ENCODE measurements around the gene CNIH4.
"Not testable (repeated sequence)": the region's sequence is repeated elsewhere in the genome, so short reads cannot be mapped to it uniquely, and the experiment has no call there.

Gene CNIH4

DNA sequence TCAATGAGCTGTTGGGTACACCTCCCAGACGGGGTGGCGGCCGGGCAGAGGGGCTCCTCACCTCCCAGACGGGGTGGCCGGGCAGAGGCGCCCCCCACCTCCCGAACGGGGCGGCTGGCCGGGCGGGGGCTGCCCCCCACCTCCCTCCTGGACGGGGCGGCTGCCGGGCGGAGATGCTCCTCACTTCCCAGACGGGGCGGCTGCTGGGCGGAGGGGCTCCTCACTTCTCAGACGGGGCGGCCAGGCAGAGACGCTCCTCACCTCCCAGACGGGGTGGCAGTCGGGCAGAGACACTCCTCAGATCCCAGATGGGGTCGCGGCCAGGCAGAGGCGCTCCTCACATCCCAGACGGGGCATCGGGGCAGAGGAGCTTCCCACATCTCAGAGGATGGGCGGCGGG, 7.0 kb upstream of the CNIH4 start:
- not testable (repeated sequence) for DNase-seq

DNA sequence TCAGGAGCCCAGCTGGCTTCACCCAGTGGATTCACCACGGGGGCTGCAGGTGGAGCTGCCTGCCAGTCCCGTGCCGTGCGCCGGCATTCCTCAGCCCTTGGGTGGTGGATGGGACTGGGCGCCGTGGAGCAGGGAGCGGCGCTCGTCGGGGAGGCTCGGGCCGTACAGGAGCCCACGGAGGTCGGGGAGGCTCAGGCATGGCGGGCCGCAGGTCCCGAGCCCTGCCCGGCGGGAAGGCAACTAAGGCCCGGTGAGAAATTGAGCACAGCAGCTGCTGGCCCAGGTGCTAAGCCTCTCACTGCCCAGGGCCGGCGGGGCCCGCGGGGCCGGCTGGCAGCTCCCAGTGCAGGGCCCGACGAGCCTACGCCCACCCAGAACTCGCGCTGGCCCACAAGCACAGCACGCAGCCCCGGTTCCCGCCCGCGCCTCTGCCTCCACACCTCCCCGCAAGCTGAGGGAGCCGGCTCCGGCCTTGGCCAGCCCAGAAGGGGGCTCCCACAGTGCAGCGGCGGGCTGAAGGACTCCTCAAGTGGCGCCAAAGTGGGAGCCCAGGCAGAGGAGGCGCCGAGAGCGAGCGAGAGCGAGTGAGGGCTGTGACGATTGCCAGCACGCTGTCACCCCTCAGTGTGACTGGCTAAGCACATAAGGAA, 4.1 kb upstream of the CNIH4 start:
- DNase-seq, result not testable (repeated sequence)

DNA sequence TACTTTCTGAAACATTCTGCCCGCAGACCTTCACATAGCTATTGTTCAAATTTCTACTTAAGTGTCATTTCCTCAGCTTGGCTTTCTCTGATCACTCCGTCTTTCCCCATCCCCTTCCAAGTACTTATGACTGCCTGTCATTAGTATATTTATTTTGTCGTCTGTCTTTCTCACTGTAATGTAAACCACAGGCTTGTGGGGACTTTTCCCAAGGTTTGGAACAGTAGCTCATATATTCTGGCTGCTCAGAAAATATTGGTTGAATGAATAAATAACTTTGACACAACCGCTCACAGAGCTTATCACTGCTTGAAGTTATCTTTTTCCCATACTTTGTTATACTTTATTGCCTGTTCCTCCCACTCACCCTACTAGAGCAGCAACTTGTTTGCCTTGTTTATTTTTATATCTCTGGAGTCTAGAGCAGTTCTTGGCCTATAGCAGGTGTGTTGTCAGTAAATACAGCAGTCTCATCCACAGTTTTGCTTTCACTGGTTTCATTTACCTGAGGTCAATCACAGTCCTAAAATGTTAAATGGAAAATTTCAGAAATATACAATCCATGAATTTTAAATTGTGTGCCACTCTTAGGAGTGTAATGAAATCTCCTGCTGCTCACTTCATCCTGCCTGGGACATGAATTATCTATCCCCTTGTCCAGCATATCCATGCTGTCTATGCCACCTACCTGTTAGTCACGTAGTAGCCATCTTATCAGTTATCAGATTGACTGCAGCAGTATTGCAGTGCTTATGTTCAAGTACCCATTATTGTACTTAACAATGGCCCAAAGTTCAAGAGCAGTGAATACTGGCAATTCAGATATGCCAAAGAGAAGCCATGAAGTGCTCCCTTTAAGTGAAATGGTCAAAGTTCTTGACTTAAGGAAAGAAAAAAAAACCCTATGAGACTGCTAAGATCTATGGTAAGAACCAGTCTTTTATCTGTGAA, 2.4 kb upstream of the CNIH4 start:
- no peak for DNase-seq

DNA sequence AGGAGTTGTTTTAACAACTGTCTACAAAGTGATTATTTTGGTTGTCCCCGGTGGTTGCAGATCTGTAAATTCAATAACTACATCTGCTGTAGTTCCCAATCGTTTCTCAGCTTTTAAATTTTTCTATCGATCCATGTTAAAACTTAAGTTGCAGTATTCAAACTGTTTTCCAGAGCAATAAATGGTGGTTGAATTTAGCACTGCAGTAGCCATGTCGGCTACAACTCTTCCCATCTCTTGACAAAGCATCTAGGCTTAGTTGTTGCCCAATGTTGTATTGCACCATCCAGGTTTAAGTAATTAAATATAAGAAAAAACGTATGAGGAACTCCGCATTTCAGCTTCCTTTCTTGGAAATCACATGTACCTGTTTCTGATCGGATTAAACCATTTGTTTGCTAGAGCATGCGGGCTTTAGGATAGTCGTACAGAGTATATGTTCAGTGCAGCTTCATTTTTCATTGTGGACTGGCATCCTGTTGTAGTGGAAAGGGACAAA, 996 bp downstream of the CNIH4 start:
- no peak for DNase-seq

DNA sequence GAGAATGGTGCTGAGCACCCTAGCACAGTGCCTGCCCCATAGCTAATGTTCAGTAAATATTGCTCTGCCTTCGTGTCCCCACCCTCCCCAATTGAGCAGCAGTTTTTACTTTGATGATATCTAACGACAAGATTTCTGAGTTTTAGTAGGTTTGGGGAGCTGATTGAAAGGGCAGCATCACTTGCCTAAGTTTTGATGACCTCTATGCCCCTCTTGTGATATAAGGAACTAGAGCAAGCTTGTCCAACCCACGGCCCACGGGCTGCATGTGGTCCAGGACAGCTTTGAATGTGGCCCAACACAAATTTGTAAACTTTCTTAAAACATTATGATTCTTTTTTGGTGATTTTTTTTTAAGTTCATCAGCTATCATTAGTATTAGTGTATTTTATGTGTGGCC, 1.6 kb downstream of the CNIH4 start:
- no peak for DNase-seq

DNA sequence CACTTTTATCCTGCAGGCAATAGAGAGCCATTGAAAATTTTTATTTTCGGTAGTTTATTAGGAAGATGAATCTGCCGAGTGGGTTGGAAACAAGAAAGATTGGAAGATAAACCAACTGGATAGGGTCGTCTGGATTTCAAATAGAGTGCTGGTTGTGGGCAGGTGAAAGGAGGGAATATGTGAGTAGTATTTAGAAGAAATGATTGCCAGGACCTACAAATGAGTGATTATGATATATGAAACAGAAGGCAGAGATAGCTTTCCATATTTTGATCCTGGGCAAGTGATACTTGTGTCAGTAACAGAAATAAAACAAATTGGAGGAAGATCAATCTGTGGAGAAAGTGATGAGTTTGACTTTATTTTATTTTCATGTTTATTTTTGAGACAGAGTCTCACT, 2.5 kb downstream of the CNIH4 start:
- no peak for DNase-seq

DNA sequence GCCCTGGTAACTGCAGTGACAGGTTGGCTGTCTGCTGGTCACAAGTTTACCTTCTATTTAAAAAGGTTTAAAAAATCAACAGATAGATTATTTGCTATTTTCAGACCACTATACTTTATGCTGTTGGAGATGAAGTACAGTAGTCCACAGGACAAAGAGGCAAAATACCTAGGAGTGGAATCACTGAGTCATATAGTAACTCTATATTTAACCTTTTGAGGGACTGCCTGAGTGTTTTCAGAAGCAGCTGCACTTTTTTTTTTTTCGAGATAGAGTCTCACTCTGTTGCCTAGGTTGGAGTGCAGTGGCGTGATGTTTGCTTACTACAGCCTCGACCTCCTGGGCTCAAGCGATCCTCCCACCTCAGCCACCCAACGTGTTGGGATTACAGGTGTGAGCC, 11.7 kb downstream of the CNIH4 start:
- no peak for DNase-seq

DNA sequence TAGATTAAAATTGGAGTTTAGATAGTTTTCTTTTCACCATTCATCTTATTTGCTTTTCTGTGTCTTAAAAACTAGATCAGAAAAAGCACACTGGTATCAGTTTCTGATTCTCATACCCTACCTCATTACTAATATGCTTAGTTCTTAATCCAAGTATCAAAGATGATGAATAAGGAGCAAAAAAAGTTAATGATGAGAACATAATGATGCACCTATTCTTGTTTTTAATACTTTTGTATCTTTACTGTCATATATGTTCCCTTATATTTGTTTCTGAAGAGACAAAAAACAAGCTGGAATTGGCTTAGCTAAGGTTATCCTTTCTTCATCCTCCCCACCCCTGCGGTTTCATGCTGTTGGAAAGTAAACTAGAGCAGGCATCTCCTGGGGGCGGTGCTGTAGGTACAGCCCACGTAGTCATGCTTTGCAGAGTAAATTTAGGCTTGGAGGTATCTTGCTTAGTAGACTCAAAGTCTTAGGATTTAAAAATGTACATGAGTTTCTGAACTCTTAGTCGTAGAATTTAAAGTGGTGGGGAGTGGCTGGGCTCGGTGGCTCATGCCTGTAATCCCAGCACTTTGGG, 16.4 kb downstream of the CNIH4 start:
- DNase-seq, result no peak

DNA sequence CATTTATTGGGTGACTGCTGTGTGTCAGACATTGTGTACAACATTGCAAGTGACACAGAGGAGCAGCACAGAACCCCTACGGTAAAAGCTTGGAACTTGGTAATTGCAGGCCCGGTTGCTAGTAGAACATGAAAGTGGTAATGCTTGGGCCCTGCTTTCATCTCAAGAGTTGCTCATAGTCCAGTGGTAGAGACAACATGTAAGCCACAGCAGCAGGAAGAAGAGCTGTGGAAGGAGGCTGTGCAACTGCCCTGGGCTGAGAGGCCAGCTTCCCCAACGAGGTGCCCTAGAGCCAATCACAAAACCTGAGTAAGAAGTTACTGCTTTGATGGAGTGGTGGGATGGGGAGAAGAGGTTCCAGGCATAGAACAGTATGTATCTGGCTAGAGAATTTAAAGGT, 18.4 kb downstream of the CNIH4 start:
- DNase-seq, result no peak

DNA sequence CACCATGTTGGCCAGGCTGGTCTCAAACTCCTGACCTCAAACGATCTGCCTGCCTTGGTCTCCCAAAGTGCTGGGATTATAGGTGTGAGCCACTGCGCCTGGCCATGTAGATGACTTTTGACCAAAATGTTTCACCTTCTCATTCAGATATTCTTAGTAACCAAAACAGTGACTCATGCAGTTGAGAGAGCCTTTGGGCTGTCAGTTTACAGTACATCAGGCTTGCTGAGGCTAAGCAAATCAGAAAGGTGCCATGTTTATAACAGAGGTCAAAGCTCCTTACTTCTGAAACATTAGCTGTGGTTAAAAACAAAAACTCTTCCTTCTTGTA, 21.0 kb downstream of the CNIH4 start:
- no peak for DNase-seq

DNA sequence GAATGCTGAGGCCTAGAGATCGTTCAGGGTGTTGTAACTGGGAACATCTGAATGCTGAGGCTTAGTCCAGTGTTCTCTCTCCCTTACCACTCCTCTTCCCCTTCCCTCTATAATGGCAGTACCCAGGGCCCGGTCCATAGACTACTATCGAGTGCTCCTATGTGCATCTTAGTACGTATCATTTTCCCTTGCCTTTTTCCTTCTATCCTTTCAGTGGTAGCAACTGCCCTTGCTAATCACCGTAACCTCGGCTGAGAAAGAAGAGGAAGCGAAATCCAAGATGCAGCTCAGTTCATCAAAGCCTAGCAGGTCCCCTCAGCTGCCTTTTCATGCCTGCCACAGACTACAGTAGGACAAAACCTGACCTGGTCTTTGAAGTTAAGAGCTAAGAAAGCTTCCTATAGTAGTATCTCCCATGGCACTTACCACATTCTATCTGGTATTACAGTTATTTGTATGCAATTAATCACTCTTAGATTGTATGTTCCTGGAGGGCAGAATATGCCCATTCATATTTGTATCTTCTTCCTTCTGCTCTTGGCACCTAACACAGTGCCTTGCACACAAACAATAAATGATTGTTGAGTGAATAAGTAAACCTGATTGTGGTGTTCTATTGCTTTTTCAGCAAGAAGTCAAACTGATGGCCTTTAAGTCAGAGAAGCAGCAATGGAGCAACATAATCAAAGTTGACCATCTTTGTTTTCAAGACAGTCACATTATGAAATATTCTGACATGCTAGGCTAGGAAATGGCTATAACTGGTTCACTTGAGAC, 22.4 kb downstream of the CNIH4 start:
- no peak for DNase-seq

DNA sequence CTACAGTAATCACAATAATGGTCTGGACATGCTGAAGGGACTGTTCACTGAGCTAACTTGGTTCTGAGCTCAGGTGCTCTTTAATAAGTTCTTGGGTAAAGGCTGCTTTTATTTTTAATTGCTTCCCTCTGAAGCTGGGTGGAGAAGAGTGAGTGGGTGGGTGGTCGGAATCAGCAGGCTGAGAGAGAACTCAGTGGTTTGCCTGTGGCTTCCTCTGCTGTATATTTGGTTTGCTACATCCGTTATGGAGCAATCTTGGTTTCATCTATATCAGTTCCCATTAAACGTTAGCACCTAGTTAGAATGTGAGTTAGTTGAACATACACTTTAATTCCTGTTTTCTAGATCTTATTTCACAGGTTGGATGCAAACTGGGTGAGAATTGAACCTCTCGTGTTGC, 23.3 kb downstream of the CNIH4 start:
- DNase-seq, result no peak

DNA sequence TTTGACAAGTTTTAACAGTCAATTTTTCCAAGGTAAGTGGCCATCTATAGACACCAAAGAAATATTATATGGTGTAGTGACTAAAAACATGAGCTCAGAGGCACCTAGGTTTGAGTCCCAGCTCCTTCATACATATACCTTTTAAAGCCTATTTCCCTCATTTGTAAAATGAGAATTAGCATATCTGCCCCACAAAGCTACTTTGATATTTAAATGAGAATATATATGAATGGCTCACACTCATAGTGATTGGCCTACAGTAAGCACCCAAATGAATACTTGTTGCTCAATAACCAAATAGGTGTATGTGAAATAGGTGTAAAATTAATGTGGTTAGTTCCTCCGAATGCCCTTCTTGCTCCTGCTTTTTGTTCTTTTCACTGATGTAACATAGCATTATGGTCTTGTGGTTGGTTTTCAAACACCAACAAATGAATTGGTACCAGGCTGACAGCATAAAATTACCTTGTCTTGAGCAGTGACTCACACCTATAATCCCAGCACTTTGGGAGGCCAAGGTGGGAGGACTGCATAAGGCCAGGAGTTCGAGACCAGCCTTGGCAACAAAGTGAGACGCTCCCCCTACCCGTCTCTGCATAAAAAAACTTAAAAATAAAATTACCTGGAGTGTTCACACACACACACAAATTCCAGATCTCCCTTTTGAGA, 25.3 kb downstream of the CNIH4 start:
- no peak for DNase-seq

DNA sequence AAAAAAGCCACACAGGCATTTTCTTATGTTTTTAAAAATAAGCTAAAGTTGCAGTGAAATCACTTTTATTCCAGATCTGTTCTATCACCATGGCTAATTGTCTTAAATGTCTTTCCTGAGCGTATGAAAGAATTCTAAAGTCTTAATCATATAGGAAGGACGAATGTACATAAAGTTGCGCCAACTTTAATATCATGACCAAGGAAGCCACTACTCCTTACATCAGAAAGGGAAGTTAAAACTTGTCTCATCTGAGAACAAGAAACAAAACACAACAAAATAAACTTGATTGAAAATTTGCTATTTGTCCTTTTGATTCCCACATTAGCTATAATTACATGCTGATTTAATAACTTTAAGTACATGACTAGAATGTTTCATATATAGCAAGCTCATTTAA, 26.5 kb downstream of the CNIH4 start:
- no peak for DNase-seq

DNA sequence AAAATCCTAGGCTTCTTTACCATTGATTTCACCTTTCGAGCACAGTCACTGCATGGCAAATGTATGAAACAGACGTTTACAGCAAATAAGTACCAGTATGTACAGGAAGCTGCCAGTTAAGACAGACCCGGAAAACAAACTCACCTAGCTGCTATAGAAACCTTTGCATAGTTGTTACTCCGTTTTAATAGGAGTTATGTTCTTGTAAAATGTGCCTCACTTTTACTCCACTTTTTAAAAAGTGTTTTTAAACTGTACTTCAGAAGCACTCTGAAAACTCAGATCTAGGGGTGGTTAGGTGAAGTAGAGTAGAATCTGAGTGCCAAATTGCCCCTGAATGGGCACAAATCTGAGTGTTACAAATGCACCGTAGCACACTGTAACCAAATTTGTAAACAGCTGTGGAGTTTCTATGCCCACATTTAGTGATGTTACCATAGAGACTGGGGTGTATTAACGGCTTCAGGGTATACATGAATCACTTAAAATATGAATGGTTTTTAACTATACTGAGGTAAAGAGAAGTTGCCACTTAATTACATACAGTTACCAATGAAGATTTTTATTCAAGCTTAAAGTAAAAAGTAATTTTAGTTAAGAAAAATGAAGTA, 30.7 kb downstream of the CNIH4 start:
- no peak for DNase-seq

DNA sequence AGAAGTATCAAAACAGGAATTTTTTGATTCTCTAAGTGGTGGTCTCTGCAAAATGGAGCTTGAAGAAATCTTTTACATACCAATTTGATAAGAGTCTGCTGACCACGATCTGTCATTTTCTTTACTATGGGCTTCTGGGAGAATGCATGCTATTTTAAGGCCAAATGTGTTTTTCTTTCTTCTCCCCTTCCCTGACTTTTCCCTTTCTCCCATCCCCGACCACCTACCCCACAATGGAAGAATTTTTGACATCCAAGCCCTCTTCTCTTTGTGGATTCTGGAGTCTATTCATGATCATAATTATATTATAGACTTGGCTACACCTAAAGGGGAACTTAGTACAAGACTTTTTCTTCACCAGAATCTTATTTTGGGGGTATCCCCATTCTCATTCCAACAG, 31.3 kb downstream of the CNIH4 start:
- no peak for DNase-seq

DNA sequence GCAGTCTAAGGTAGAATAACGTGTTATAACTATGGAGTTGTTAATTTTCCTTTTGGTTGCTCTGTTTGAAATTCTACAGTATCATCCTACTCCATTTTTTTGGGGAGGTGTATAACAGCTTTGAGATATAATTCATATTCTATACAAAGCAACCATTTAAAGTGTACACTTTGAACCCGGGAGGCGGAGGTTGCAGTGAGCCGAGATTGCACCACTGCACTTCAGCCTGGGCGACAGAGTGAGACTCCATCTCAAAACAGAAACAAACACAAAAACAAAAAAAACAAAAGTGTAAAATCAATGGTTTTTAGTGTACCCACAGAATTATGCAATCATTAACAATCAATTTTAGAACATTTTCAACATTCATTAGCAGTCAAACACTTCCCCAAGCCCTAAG, 33.8 kb downstream of the CNIH4 start:
- no peak for DNase-seq

DNA sequence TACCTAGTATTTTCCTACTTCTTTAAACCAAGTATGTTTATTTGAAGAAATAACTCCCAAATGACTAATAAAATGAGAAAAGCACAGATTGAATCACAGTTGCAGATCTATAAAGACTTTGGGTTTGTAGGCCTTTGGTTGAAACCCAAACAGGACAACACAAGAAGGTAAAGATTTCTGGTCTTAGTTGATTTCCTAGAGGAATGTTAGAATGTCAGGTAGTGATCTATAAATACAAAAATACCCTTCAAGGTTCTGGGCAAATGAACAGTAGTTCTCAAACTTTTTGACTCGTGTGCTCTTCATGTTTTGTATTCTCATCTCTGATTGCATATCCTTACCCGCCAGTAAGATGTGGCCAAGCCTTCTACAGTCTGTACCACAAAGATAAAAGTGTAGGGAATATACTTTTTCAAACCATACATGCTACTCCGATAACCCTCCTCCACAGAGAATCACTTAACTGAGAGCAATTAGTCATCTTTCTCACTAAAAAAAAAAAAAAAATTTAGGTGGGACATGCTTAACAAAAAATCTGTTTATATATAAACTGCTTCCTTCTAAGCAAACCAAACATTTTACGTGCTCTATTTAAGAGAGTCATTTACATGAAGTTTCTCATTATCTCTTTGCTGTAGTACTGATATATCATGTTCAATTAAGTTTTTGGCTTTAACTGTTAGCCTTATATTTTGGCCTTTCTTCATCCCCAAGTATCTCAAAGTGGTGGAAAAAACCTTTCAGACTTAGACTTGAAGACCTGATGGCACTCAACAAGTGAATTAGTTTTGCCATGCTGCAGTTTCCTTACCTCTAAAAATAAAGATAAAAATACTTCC, 36.0 kb downstream of the CNIH4 start:
- no peak for DNase-seq

DNA sequence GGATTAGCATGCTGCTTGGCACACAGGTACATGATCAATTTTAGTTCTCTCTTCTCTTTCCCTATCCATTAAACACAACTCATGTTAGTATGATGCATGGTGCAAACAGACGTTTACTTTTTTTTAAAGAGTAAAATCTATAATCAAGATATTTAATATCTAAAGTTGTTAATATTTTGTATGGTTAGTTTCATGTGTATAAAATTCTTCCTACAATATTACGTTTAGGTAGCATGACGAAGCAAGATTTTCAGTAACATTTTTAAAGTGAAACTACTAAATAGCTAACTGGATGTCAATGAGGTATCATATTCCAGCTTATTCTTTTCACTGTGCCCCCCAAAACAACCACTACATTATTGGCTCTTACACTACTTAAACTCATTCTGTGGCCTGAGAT, 36.6 kb downstream of the CNIH4 start:
- no peak for DNase-seq

DNA sequence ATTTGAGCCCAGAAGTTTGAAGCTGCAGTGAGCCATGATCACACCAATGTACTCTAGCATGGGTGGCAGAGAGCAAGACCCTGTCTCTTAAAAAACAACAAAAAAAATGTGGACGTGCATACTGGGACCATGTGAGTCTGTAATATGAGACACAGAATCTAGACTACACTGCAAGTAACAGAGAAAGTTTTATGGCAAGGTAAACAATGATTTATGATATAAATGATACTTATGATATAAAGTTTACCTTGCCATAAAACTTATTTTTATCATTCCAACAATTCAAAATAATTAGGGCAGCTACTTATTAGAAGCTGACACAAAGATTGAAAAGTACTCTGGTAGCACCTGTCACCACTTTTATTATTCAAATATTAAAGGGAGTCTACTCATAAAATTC, 43.2 kb downstream of the CNIH4 start:
- no peak for DNase-seq

DNA sequence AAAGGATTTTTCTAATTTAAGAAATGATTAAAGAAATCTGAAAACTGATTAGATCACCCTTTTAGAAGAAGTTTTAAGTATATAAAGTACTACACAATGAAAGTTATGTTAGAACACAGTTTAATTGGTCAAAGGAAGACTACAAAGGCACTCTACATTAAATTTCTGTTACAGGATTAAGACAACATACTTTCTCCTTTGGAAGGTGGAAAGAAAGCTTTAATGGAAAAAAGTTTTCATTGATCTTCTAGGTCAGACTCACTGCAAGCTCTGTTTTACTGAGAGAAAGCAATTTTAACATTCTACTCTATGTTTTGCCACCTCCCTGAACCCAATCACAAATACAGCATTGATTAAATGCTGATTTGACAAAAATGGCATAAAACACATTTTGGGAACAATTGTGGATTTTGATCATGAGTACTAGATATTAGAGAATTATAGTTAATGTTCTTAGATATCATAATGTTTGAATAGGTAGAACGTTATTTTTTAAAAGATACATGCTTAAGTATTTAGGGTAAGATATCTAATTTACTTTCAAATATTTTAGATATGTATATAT, 45.9 kb downstream of the CNIH4 start:
- DNase-seq, result no peak
